Measurements from ENCODE around the gene CALHM1.
"Not testable (repeated sequence)": the region's sequence is repeated elsewhere in the genome, so short reads cannot be mapped to it uniquely, and the experiment has no call there.

The CALHM1 gene

DNA sequence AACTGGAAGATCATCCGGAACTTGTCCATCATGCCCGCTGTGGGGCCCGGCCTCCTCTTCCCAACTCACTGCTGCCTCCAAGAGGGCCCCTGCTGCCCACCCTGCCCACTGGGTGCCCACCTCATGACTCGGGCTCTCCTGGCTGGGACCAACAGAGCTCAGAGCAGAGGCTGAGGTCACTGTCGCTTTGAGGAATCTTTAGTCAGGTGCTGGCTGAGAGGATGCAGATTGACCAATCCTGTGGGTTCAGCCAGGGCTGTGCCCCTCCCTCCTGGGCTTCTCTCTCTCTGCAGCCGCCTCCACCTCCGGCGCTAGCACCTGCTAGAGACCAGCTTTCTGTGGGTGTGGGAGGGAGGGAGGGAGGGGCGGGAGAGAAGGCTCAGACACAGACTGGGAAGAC, at the start of gene CALHM1:
CALHM1 (minus strand) TSS at position 181 of the 400 bp plus-strand sequence; CDS start at position 32, 149 bp downstream.
- no peak for DNase-seq

- no peak for DNase-seq
Observed at GRCh38 chr10:103507235-103508191, 48.8 kb upstream of the CALHM1 start.

- no peak for DNase-seq
Observed at GRCh38 chr10:103506061-103506460, 47.4 kb upstream of the CALHM1 start.

DNA sequence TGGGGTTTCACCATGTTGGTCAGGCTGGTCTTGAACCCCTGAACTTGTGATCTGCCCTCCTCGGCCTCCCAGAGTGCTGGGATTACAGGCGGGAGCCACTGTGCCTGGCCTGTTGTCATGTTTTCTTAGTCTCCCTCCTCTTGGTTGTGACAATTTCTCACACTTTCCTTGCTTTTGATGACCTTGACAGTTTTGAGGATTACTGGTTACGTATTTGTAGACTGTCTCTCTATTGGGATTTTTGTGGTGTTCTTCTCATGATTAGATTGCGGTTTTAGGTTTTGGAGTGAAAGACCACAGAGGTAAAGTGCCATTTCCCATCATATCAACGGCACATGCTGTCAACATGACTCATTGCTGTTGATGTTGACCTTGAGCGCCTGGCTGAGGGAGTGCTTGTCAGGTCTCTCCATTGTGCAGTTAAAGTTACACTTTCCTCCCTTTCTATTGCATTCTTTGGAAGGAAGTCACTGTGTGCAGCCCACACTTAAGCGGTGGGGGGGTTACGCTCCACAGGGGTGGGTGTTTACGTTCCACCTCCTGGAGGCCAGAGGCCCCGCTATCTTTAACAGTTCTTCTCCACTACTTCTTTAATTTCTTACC, 45.6 kb upstream of the CALHM1 start:
- DNase-seq = no peak

DNA sequence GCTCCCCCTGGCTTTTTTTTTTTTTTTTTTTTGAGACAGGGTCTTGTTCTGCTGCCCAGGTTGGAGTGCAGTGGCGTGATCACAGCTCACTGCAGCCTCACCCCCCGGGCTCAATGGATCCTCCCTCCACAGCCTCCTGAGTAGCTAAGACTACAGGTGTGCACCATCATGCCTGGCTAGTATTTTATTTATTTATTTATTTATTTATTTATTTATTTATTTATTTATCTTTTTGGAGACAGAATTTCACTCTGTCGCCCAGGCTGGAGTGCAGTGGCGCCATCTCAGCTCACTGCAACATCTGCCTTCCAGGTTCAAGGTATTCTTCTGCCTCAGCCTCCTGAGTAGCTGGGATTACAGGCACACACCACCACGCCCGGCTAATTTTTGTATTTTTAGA, 45.1 kb upstream of the CALHM1 start:
- DNase-seq = not testable (repeated sequence)

GRCh38 chr10:103502849-103503660, 44.4 kb upstream of the CALHM1 start:
- no peak for DNase-seq

DNA sequence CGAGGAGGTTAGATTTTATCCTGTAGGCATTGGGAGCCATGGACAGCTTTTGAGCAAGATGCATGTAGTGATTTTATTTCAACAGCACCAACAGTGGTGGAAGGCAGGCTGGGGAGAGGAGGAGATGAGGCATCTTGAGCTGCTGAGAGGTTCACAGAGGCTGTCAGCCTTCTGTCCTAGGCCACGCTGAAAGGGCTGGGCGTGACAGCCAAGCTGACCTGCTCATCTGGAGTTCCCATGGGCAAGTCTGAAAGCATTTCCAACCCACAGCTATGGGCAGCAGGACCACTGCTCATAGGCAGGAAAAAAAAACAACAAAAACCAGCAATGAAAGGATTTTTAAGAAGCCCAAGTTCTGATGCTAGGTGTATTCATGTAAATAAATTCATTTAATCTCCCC, 42.5 kb upstream of the CALHM1 start:
- DNase-seq = no peak

DNA sequence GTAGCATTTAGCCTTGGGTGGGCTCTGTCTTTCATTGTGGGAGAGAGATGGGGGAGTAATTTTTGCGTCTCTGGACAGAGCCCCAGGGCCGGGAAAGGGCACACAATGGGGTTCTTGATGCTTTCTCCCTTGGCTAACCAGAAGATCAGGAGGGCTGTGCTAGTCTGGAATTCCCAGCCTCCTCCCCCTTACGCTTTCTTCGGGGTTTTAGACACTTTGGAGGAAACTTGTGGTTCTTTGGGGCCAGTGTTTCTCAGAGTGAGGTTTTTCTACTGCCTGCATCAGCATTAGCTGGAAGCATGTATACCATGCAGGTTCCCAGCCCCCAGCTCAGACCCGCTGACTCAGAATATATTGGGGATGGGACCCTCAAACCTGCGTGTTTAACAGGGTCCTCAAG, 41.8 kb upstream of the CALHM1 start:
- no peak for DNase-seq

DNA sequence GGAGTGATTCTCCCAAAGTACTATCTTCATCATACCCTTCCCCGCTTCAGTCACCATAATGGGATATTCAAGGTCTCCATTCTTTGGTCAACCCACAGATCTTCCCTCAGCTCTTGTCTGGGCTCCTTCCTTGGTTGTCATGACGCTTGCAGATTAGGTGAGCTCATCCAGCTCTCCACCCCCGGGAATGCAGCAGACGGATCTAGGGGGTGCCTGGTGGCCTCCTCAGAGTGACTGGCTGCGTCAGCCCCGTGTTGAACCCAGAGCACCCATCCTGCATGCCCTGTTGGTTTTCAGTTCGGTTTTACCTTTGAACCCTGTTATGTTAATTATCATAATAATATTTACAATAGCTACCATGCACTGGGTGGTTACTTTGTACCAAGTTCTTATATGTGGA, 41.2 kb upstream of the CALHM1 start:
- DNase-seq = no peak

- no peak for DNase-seq
Observed at GRCh38 chr10:103498936-103499638, 40.4 kb upstream of the CALHM1 start.

- DNase-seq = no peak
Observed at GRCh38 chr10:103497161-103497915, 38.6 kb upstream of the CALHM1 start.

- no peak for DNase-seq
Observed at GRCh38 chr10:103495321-103495720, 36.6 kb upstream of the CALHM1 start.

- DNase-seq = no peak
Observed at GRCh38 chr10:103493916-103494877, 35.5 kb upstream of the CALHM1 start.

- DNase-seq = no peak
Observed at GRCh38 chr10:103493362-103493915, 34.7 kb upstream of the CALHM1 start, which contains the start of gene NEURL1. Gene NEURL1, plus strand, starts transcription at chr10:103493705. Its CDS starts 683 bp downstream, at chr10:103494388.

DNA sequence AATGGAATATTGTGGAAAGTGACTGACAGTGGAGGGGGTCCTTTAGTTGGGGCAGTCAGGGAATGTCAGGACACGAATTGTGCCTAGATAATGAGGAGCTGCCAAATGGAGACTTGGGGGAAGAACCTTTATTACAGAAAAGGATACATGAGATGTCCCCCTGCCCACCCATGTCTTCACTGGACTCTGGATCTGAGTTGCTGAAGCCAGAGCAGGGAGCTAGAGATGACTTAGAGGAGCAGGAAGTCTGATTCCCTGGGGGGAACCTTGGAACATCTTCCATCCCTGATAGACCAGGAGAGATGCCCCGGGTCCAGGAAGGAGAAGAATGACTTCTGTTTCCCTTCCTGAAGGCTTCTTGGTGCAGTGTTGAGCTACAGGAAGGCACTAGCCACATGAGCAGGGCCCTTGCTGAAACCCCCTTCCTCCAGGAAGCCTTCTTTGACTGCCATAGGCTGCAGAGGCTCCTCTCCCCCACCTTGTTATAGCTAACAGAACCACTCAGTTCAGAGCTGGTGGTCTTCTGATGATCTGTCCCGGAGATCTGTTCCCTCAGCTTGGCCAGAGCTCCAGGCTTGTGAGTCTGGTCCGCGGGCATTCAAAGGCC, 34.1 kb upstream of the CALHM1 start:
- DNase-seq = no peak

DNA sequence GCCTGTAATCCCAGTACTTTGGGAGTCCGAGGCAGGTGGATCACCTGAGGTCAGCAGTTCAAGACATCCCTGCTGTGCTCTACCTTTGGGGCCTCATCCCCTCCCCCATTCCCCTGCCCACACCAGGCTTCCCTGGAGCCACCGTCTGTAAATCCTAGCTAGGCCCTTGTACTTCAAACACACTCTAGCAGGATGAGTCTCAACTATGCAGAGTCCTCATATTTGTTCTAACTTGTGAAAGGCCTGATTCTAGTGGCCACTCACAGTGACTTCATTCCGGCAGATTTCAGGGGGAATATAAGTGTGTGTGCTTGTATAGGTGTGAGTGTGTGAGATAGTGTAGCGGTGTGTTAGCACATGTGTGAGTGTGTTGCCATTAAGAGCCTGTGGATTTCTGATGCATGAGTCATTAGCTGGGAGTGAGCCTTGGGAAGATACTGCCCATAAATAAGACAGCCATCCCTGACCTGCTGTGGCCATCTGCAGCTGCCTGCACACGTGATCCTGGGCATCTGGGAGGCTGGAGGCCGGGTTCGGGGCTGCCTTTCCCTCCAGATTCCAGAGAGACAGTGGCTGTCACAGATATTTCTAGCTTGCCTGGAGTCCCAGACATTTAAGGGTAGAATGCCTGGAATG, 33.1 kb upstream of the CALHM1 start:
- DNase-seq = no peak

DNA sequence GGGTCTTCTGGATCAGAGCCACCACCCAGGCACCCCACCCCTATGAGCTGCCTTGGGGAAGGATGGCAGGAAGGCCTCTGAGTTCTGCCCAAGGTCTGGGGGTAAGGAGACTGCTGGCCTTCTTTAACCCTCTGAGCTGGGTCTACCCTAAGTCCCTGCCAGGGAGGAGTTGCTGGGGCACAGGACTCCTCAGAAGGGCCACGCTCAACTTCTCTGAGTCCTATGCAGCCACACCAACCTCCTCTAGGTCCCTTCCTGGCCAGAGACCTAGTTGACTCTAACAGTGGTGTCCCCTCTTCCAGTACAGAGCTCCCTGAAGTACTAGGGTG, 32.2 kb upstream of the CALHM1 start:
- no peak for DNase-seq

GRCh38 chr10:103487410-103487708, 28.7 kb upstream of the CALHM1 start:
- DNase-seq = no peak

DNA sequence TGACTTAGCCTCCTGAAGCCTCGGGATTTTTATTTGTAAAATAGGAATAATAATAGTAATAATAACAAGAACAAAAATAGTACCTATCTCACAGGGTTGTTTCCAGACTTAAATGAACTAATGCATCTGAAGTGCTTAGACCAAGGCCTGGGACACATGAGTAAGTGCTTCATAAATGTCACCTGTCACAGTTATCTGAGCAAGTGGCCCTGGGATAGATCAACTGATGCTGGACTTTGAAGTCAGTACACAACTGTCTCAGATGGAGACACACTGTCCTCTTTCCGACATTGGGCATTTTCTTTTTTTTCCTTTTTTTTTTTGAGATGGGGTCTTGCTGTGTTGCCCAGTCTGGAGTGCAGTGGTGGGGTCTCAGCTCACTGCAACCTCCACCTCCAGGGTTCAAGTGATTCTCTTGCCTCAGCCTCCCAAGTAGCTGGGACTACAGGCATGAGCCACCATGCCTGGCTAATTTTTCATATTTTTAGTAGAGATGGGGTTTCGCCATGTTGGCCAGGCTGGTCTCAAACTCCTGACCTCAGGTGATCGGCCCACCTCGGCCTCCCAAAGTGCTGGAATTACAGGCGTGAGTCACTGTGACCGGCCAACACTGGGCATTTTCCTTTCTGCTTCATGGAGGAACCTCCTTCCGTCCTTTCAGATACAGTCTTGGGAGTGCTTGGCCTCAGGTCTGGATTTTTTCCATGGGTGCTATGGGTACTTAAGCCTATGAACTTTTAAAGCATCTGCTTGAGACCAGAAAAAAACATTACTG, 28.1 kb upstream of the CALHM1 start:
- not testable (repeated sequence) for DNase-seq

Measured in NCI-H2029 treated with DMSO at 0.1 percent for 48 hours (cell line).